ENCODE results near the gene LILRB2. TPM values are rescaled to one million over a fixed set of nuclear protein-coding genes. Genes with fewer than 3 reads are reported as not detected.

The LILRB2 gene
- total RNA-seq, 1 experiment from 2014 or later = not detected

GRCh38 chr19:54299515-54299914, 18.6 kb upstream of the LILRB2 start:
- Histone ChIP-seq H3K4me1 (replicated peaks; ENCODE audit: insufficient read depth) (no peaks in the 10 kb centered on the region), H3K4me3 (no peak overlapping the region), H2AFZ (no peak overlapping the region), H3K27me3 (ENCODE audit: insufficient read depth, low read depth) (peaks cover 93% of the 10 kb centered on the region), H3K9me2 (ENCODE audit: insufficient read depth) (no peaks in the 10 kb centered on the region), H3K4me2 (no peak overlapping the region), H3K27ac (no peak overlapping the region), H3K79me2 (ENCODE audit: low read depth) (no peaks in the 10 kb centered on the region), H4K20me1 (ENCODE audit: insufficient read depth) (no peaks in the 10 kb centered on the region; the same call in 1 of the 2 replicates), H3K36me3 (ENCODE audit: low read depth) (no peaks in the 10 kb centered on the region), H3K9me3 (ENCODE audit: insufficient read depth, low read depth) (no peaks in the 10 kb centered on the region), H3F3A (ENCODE audit: insufficient read depth, low read depth) (no peaks in the 10 kb centered on the region)
- intact Hi-C loops (cut with micrococcal nuclease; ENCODE audit: unreplicated experiment) = no loop called here
- BruUV-seq (replicated peaks) = no TSS peak
- no peak for DNase-seq
- POLR2A ChIA-PET (ENCODE audit: unreplicated experiment) = no interaction called here
- CTCF ChIA-PET = no interaction called here
- TF ChIP-seq CTCF (conservative IDR thresholded peaks at IDR 0.05) (no peak), EZH2 (IDR thresholded peaks at IDR 0.05; ENCODE audit: low read depth) (no peak)

- TF ChIP-seq CTCF (conservative IDR thresholded peaks at IDR 0.05) (no peak), EZH2 (IDR thresholded peaks at IDR 0.05; ENCODE audit: low read depth) (no peak)
- no peak overlapping the region for H2AFZ ChIP-seq
- no peaks in the 10 kb centered on the region; the same call in 1 of the 2 replicates for H4K20me1 ChIP-seq (ENCODE audit: insufficient read depth)
- DNase-seq = no peak
- H3K4me2 ChIP-seq = no peak overlapping the region
- ChIA-PET POLR2A (ENCODE audit: unreplicated experiment) (no interaction called here), CTCF (no interaction called here)
- no peaks in the 10 kb centered on the region for H3K9me3 ChIP-seq (ENCODE audit: insufficient read depth, low read depth)
- no TSS peak for BruUV-seq (replicated peaks)
- peaks cover 93% of the 10 kb centered on the region for H3K27me3 ChIP-seq (ENCODE audit: insufficient read depth, low read depth)
- intact Hi-C loops (cut with micrococcal nuclease; ENCODE audit: unreplicated experiment) = no loop called here
- no peak overlapping the region for H3K27ac ChIP-seq
- H3K9me2 ChIP-seq (ENCODE audit: insufficient read depth) = no peaks in the 10 kb centered on the region
- H3K4me3 ChIP-seq = no peak overlapping the region
- no peaks in the 10 kb centered on the region for H3K4me1 ChIP-seq (replicated peaks; ENCODE audit: insufficient read depth)
- no peaks in the 10 kb centered on the region for H3K79me2 ChIP-seq (ENCODE audit: low read depth)
- H3K36me3 ChIP-seq (ENCODE audit: low read depth) = no peaks in the 10 kb centered on the region
- no peaks in the 10 kb centered on the region for H3F3A ChIP-seq (ENCODE audit: insufficient read depth, low read depth)
Observed at GRCh38 chr19:54299126-54299498, 18.2 kb upstream of the LILRB2 start.

GRCh38 chr19:54298357-54299125, 17.6 kb upstream of the LILRB2 start:
- Histone ChIP-seq H3K27ac (no peak overlapping the region), H3K27me3 (ENCODE audit: insufficient read depth, low read depth) (peaks cover 93% of the 10 kb centered on the region), H3K4me3 (no peak overlapping the region), H3F3A (ENCODE audit: insufficient read depth, low read depth) (no peaks in the 10 kb centered on the region), H3K4me2 (no peak overlapping the region), H3K9me2 (ENCODE audit: insufficient read depth) (no peaks in the 10 kb centered on the region), H3K79me2 (ENCODE audit: low read depth) (no peaks in the 10 kb centered on the region), H2AFZ (no peak overlapping the region), H3K9me3 (ENCODE audit: insufficient read depth, low read depth) (no peaks in the 10 kb centered on the region), H3K36me3 (ENCODE audit: low read depth) (no peaks in the 10 kb centered on the region), H4K20me1 (ENCODE audit: insufficient read depth) (no peaks in the 10 kb centered on the region; the same call in 1 of the 2 replicates), H3K4me1 (replicated peaks; ENCODE audit: insufficient read depth) (no peaks in the 10 kb centered on the region)
- intact Hi-C loops (cut with micrococcal nuclease; ENCODE audit: unreplicated experiment) = no loop called here
- DNase-seq = no peak
- TF ChIP-seq CTCF (conservative IDR thresholded peaks at IDR 0.05) (no peak), EZH2 (IDR thresholded peaks at IDR 0.05; ENCODE audit: low read depth) (no peak)
- CTCF ChIA-PET = no interaction called here
- no TSS peak for BruUV-seq (replicated peaks)
- POLR2A ChIA-PET (ENCODE audit: unreplicated experiment) = no interaction called here
